OCI-LY7 (cell line): ENCODE data around the gene SOX18. TPM values are rescaled to one million over a fixed set of nuclear protein-coding genes. Genes with fewer than 3 reads are reported as not detected.
"Not testable (repeated sequence)": the region's sequence is repeated elsewhere in the genome, so short reads cannot be mapped to it uniquely, and the experiment has no call there.

ENCODE experiments used
- BruUV-seq: library from RNA; stranded (reverse); fragments of 400-500 nt; replicated peaks from 2 replicates; lab custom pipeline; 2021; lab: Mats Ljungman, UMichigan
- CTCF ChIA-PET: fragments of 300-600 bp; sonication (Branson Sonifier 250); formaldehyde crosslinking; loops from one replicate; lab custom pipeline; 2022; ENCODE audit warnings: antibody characterized with exemption; ENCODE audit not compliant: unreplicated experiment; lab: Charles Lee
- POLR2A ChIA-PET: fragments of 300-600 bp; sonication (Branson Sonifier 250); formaldehyde crosslinking; loops from one replicate; lab custom pipeline; 2022; ENCODE audit warnings: antibody characterized with exemption; lab: Charles Lee
- DNase-seq: peaks from one replicate; pipeline ENCODE4 v3.0.0-alpha.2; 2015; ENCODE audit warnings: low spot score
- H2AFZ ChIP-seq: fragments of 200-600 bp; sonication (generic), shearing (Covaris generic); 2 replicates; pipeline ENCODE4 v1.6.1; 2014; ENCODE audit warnings: mild to moderate bottlenecking, antibody characterized with exemption, low read length, moderate library complexity
- H3K27ac ChIP-seq: fragments of 200-600 bp; sonication (generic); 2 replicates; pipeline ENCODE4 v1.5.1; 2014; ENCODE audit warnings: mixed run types, low read depth, mild to moderate bottlenecking, moderate library complexity, low read length, inconsistent platforms; ENCODE audit not compliant: poor library complexity, severe bottlenecking
- H3K36me3 ChIP-seq: fragments of 200-600 bp; sonication (generic); 2 replicates; pipeline ENCODE4 v1.6.1; 2014; ENCODE audit warnings: mild to moderate bottlenecking, antibody characterized with exemption, low read length, moderate library complexity, mixed read lengths; ENCODE audit not compliant: insufficient read depth
- H3K4me1 ChIP-seq: fragments of 200-600 bp; sonication (generic); 2 replicates; pipeline ENCODE4 v1.5.1; 2014; ENCODE audit warnings: mild to moderate bottlenecking, low read length; ENCODE audit not compliant: insufficient read depth, poor library complexity, severe bottlenecking
- H3K4me2 ChIP-seq: fragments of 200-600 bp; sonication (generic); 2 replicates; pipeline ENCODE4 v1.6.1; 2014; ENCODE audit warnings: mild to moderate bottlenecking, low read length
- H3K4me3 ChIP-seq: fragments of 200-600 bp; sonication (generic); 2 replicates; pipeline ENCODE4 v1.5.1; 2014; ENCODE audit warnings: mild to moderate bottlenecking, low read depth, low read length; ENCODE audit not compliant: poor library complexity, severe bottlenecking
- H3K79me2 ChIP-seq: fragments of 200-600 bp; sonication (generic); 2 replicates; pipeline ENCODE4 v1.6.1; 2016; ENCODE audit warnings: low read depth, mild to moderate bottlenecking, low read length, moderate library complexity, mixed read lengths; ENCODE audit not compliant: insufficient read depth
- H3K9me2 ChIP-seq: fragments of 200-600 bp; sonication (generic); 2 replicates; pipeline ENCODE4 v1.6.1; 2016; ENCODE audit warnings: mild to moderate bottlenecking, low read length, mixed read lengths; ENCODE audit not compliant: insufficient read depth
- H3K9me3 ChIP-seq: fragments of 200-600 bp; sonication (generic); 2 replicates; pipeline ENCODE4 v1.6.1; 2014; ENCODE audit warnings: mild to moderate bottlenecking, mixed run types, low read length, mixed read lengths
- H4K20me1 ChIP-seq: fragments of 200-600 bp; sonication (generic); 2 replicates; pipeline ENCODE4 v1.6.1; 2014; ENCODE audit warnings: mild to moderate bottlenecking, antibody characterized with exemption, low read length, moderate library complexity, mixed read lengths; ENCODE audit not compliant: insufficient read depth
- CTCF ChIP-seq: fragments of 200-600 bp; sonication (generic); conservative IDR thresholded peaks from 2 replicates; pipeline ENCODE4 v1.5.1; 2014; ENCODE audit warnings: mild to moderate bottlenecking, antibody characterized with exemption, low read length, moderate library complexity, mixed read lengths
- EZH2phosphoT487 ChIP-seq: fragments of 200-600 bp; sonication (generic); IDR thresholded peaks from 2 replicates; pipeline ENCODE4 v1.6.1; 2018; ENCODE audit warnings: low read depth, borderline replicate concordance, mild to moderate bottlenecking, mixed run types, antibody characterized with exemption, low read length, moderate library complexity, mixed read lengths
- intact Hi-C: fragments of 100-400 bp; cut with micrococcal nuclease; formaldehyde crosslinking; loops from one replicate; pipeline ENCODE4 v1.10.0; 2022; ENCODE audit not compliant: unreplicated experiment
- total RNA-seq, 2 experiments: library from RNA; depleted of rRNA in 1 of 2; stranded (reverse); fragments of >200 nt in 1 of 2; shearing (Covaris generic) in 1 of 2; gene quantifications; 2 replicates each; pipeline ENCODE4 v1.2.3, GENCODE V29; 2014 to 2022

The SOX18 gene
- total RNA-seq, 2 experiments from 2014 or later: not detected

- ChIA-PET POLR2A (no interaction called here), CTCF (no interaction called here)
- DNase-seq: no peak
- H3K9me2 ChIP-seq: no peaks in the 10 kb centered on the region
- H3K9me3 ChIP-seq: no peaks in the 10 kb centered on the region
- H3K4me2 ChIP-seq: no peak overlapping the region
- H3K4me1 ChIP-seq: no peaks in the 10 kb centered on the region
- H4K20me1 ChIP-seq: no peaks in the 10 kb centered on the region
- H3K79me2 ChIP-seq: no peaks in the 10 kb centered on the region
- intact Hi-C loops: no loop called here
- TF ChIP-seq EZH2phosphoT487: no peak
- TF ChIP-seq CTCF: no peak
- no peak overlapping the region for H3K27ac ChIP-seq
- BruUV-seq: no TSS peak
- H3K4me3 ChIP-seq: no peak overlapping the region
- H2AFZ ChIP-seq: no peak overlapping the region
- peaks cover 92% of the 10 kb centered on the region for H3K36me3 ChIP-seq
Measured at GRCh38 chr20:64021124-64021975, 28.1 kb downstream of the SOX18 start.

DNA sequence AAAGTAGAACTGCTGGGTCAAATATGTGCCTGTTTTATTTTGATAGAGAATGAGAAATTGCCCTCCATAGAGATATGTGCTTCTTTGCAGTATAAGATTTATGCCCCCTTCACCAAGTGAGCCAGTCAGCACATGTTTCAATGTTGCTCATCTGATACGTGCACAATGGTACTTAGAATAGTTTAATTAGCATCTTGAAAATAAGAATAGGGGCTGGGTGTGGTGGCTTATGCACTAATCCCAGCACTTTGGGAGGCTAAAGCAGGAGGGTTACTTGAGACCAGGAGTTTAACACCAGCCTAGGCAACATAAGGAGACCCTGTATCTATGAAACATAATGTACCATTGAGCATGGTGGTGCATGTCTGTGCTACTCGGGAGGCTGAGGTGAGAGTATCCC, 33.8 kb downstream of the SOX18 start:
- Histone ChIP-seq H3K4me1 (peaks cover 13% of the 10 kb centered on the region), H3K4me3 (no peak overlapping the region), H3K79me2 (no peaks in the 10 kb centered on the region), H4K20me1 (no peaks in the 10 kb centered on the region), H3K36me3 (peaks cover 81% of the 10 kb centered on the region), H3K9me2 (no peaks in the 10 kb centered on the region), H3K4me2 (no peak overlapping the region), H3K27ac (no peak overlapping the region), H2AFZ (no peak overlapping the region), H3K9me3 (no peaks in the 10 kb centered on the region)
- ChIA-PET POLR2A (no interaction called here), CTCF (no interaction called here)
- intact Hi-C loops: no loop called here
- TF ChIP-seq CTCF (no peak), EZH2phosphoT487 (no peak)
- no peak for DNase-seq
- BruUV-seq: no TSS peak

- H3K4me2 ChIP-seq: peak overlapping the region; percentile 41
- POLR2A ChIA-PET, CTCF ChIA-PET, H3K79me2 ChIP-seq, H3K9me2 ChIP-seq, H4K20me1 ChIP-seq, H2AFZ ChIP-seq, DNase-seq, intact Hi-C loops: not testable (repeated sequence)
- H3K36me3 ChIP-seq: peaks cover 84% of the 10 kb centered on the region
- peak overlapping the region; percentile 68 for H3K27ac ChIP-seq
- H3K9me3 ChIP-seq: peaks cover 13% of the 10 kb centered on the region; the same call in 1 of the 2 replicates
- TSS peak; percentile 19 for BruUV-seq
- H3K4me1 ChIP-seq: peaks cover 13% of the 10 kb centered on the region
- peak overlapping the region; percentile 34 for H3K4me3 ChIP-seq
Measured at GRCh38 chr20:64012385-64013154, 36.9 kb downstream of the SOX18 start.
